ENCODE results near the gene PCGF3.

GRCh38 chr4:685679-686412 is 19.8 kb upstream of the PCGF3 start:
- TF ChIP-seq POLR2AphosphoS5 (IDR thresholded peaks at IDR 0.05; ENCODE audit: low read depth, low read length) (no peak), TAF1 (IDR thresholded peaks at IDR 0.05; ENCODE audit: borderline replicate concordance, insufficient read depth, low read length) (no peak), SIN3A (IDR thresholded peaks at IDR 0.05; ENCODE audit: borderline replicate concordance, insufficient read depth, low read length) (no peak), FOXP2 (optimal IDR thresholded peaks at IDR 0.05; ENCODE audit: borderline replicate concordance, extremely low read depth, extremely low read length, insufficient read depth) (no peak)
- TF ChIP-seq, protein P1, sequence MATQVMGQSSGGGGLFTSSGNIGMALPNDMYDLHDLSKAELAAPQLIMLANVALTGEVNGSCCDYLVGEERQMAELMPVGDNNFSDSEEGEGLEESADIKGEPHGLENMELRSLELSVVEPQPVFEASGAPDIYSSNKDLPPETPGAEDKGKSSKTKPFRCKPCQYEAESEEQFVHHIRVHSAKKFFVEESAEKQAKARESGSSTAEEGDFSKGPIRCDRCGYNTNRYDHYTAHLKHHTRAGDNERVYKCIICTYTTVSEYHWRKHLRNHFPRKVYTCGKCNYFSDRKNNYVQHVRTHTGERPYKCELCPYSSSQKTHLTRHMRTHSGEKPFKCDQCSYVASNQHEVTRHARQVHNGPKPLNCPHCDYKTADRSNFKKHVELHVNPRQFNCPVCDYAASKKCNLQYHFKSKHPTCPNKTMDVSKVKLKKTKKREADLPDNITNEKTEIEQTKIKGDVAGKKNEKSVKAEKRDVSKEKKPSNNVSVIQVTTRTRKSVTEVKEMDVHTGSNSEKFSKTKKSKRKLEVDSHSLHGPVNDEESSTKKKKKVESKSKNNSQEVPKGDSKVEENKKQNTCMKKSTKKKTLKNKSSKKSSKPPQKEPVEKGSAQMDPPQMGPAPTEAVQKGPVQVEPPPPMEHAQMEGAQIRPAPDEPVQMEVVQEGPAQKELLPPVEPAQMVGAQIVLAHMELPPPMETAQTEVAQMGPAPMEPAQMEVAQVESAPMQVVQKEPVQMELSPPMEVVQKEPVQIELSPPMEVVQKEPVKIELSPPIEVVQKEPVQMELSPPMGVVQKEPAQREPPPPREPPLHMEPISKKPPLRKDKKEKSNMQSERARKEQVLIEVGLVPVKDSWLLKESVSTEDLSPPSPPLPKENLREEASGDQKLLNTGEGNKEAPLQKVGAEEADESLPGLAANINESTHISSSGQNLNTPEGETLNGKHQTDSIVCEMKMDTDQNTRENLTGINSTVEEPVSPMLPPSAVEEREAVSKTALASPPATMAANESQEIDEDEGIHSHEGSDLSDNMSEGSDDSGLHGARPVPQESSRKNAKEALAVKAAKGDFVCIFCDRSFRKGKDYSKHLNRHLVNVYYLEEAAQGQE (IDR thresholded peaks at IDR 0.05; ENCODE audit: insufficient read depth in 1 of 2, low read depth in 2 of 2, low read length in 2 of 2), result no peak
